OCI-LY7 (cell line): ENCODE data around the gene ACVRL1. TPM values are rescaled to one million over a fixed set of nuclear protein-coding genes. Genes with fewer than 3 reads are reported as not detected.

Experiments used
- BruUV-seq: library from RNA; stranded (reverse); fragments of 400-500 nt; replicated peaks from 2 replicates; lab custom pipeline; 2021; lab: Mats Ljungman, UMichigan
- CTCF ChIA-PET: fragments of 300-600 bp; sonication (Branson Sonifier 250); formaldehyde crosslinking; loops from one replicate; lab custom pipeline; 2022; ENCODE audit warnings: antibody characterized with exemption; ENCODE audit not compliant: unreplicated experiment; lab: Charles Lee
- POLR2A ChIA-PET: fragments of 300-600 bp; sonication (Branson Sonifier 250); formaldehyde crosslinking; loops from one replicate; lab custom pipeline; 2022; ENCODE audit warnings: antibody characterized with exemption; lab: Charles Lee
- DNase-seq: peaks from one replicate; pipeline ENCODE4 v3.0.0-alpha.2; 2015; ENCODE audit warnings: low spot score
- H2AFZ ChIP-seq: fragments of 200-600 bp; sonication (generic), shearing (Covaris generic); 2 replicates; pipeline ENCODE4 v1.6.1; 2014; ENCODE audit warnings: mild to moderate bottlenecking, antibody characterized with exemption, low read length, moderate library complexity
- H3K27ac ChIP-seq: fragments of 200-600 bp; sonication (generic); 2 replicates; pipeline ENCODE4 v1.5.1; 2014; ENCODE audit warnings: mixed run types, low read depth, mild to moderate bottlenecking, moderate library complexity, low read length, inconsistent platforms; ENCODE audit not compliant: poor library complexity, severe bottlenecking
- H3K36me3 ChIP-seq: fragments of 200-600 bp; sonication (generic); 2 replicates; pipeline ENCODE4 v1.6.1; 2014; ENCODE audit warnings: mild to moderate bottlenecking, antibody characterized with exemption, low read length, moderate library complexity, mixed read lengths; ENCODE audit not compliant: insufficient read depth
- H3K4me1 ChIP-seq: fragments of 200-600 bp; sonication (generic); 2 replicates; pipeline ENCODE4 v1.5.1; 2014; ENCODE audit warnings: mild to moderate bottlenecking, low read length; ENCODE audit not compliant: insufficient read depth, poor library complexity, severe bottlenecking
- H3K4me2 ChIP-seq: fragments of 200-600 bp; sonication (generic); 2 replicates; pipeline ENCODE4 v1.6.1; 2014; ENCODE audit warnings: mild to moderate bottlenecking, low read length
- H3K4me3 ChIP-seq: fragments of 200-600 bp; sonication (generic); 2 replicates; pipeline ENCODE4 v1.5.1; 2014; ENCODE audit warnings: mild to moderate bottlenecking, low read depth, low read length; ENCODE audit not compliant: poor library complexity, severe bottlenecking
- H3K79me2 ChIP-seq: fragments of 200-600 bp; sonication (generic); 2 replicates; pipeline ENCODE4 v1.6.1; 2016; ENCODE audit warnings: low read depth, mild to moderate bottlenecking, low read length, moderate library complexity, mixed read lengths; ENCODE audit not compliant: insufficient read depth
- H3K9me2 ChIP-seq: fragments of 200-600 bp; sonication (generic); 2 replicates; pipeline ENCODE4 v1.6.1; 2016; ENCODE audit warnings: mild to moderate bottlenecking, low read length, mixed read lengths; ENCODE audit not compliant: insufficient read depth
- H3K9me3 ChIP-seq: fragments of 200-600 bp; sonication (generic); 2 replicates; pipeline ENCODE4 v1.6.1; 2014; ENCODE audit warnings: mild to moderate bottlenecking, mixed run types, low read length, mixed read lengths
- H4K20me1 ChIP-seq: fragments of 200-600 bp; sonication (generic); 2 replicates; pipeline ENCODE4 v1.6.1; 2014; ENCODE audit warnings: mild to moderate bottlenecking, antibody characterized with exemption, low read length, moderate library complexity, mixed read lengths; ENCODE audit not compliant: insufficient read depth
- EZH2phosphoT487 ChIP-seq: fragments of 200-600 bp; sonication (generic); IDR thresholded peaks from 2 replicates; pipeline ENCODE4 v1.6.1; 2018; ENCODE audit warnings: low read depth, borderline replicate concordance, mild to moderate bottlenecking, mixed run types, antibody characterized with exemption, low read length, moderate library complexity, mixed read lengths
- intact Hi-C: fragments of 100-400 bp; cut with micrococcal nuclease; formaldehyde crosslinking; loops from one replicate; pipeline ENCODE4 v1.10.0; 2022; ENCODE audit not compliant: unreplicated experiment
- total RNA-seq, 2 experiments: library from RNA; depleted of rRNA in 1 of 2; stranded (reverse); fragments of >200 nt in 1 of 2; shearing (Covaris generic) in 1 of 2; gene quantifications; 2 replicates each; pipeline ENCODE4 v1.2.3, GENCODE V29; 2014 to 2022
- TF ChIP-seq, protein P1 (sequence below): fragments of 200-600 bp; sonication (generic); conservative IDR thresholded peaks from 2 replicates; pipeline ENCODE4 v1.5.1; 2014; ENCODE audit warnings: mild to moderate bottlenecking, antibody characterized with exemption, low read length, moderate library complexity, mixed read lengths

The ACVRL1 gene
- total RNA-seq, 2 experiments from 2014 or later, result not detected

DNA sequence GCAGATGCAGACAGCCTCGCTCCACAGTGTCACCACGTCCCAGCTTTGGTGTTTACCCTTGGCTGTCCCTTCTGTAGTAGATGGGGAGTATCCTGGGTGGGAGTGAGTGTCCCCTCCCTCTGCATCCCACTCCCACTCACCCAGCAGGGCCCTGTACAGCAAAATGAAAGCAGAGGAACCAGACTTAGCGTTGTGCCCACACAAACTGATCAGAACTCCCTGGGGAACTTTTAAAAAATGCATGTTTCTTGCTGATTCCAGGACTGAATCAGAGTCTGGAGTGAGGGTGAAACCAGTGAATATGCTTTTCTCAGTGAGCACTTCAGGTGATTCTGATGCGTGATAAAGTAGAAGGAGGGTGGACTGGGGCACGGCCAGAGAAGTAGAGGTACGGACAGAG is 2.9 kb downstream of the ACVRL1 start:
- DNase-seq, result no peak
- ChIA-PET POLR2A (no interaction called here), CTCF (no interaction called here)
- no peak for TF ChIP-seq EZH2phosphoT487
- TF ChIP-seq, protein P1, sequence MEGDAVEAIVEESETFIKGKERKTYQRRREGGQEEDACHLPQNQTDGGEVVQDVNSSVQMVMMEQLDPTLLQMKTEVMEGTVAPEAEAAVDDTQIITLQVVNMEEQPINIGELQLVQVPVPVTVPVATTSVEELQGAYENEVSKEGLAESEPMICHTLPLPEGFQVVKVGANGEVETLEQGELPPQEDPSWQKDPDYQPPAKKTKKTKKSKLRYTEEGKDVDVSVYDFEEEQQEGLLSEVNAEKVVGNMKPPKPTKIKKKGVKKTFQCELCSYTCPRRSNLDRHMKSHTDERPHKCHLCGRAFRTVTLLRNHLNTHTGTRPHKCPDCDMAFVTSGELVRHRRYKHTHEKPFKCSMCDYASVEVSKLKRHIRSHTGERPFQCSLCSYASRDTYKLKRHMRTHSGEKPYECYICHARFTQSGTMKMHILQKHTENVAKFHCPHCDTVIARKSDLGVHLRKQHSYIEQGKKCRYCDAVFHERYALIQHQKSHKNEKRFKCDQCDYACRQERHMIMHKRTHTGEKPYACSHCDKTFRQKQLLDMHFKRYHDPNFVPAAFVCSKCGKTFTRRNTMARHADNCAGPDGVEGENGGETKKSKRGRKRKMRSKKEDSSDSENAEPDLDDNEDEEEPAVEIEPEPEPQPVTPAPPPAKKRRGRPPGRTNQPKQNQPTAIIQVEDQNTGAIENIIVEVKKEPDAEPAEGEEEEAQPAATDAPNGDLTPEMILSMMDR, result no peak
- no peak overlapping the region for H2AFZ ChIP-seq
- no peaks in the 10 kb centered on the region for H3K4me1 ChIP-seq
- no TSS peak for BruUV-seq
- no peaks in the 10 kb centered on the region for H4K20me1 ChIP-seq
- no peaks in the 10 kb centered on the region for H3K9me2 ChIP-seq
- H3K27ac ChIP-seq, result no peak overlapping the region
- no peaks in the 10 kb centered on the region for H3K36me3 ChIP-seq
- no peaks in the 10 kb centered on the region for H3K79me2 ChIP-seq
- intact Hi-C loops, result no loop called here
- H3K9me3 ChIP-seq, result no peaks in the 10 kb centered on the region
- H3K4me3 ChIP-seq, result no peak overlapping the region
- no peak overlapping the region for H3K4me2 ChIP-seq

DNA sequence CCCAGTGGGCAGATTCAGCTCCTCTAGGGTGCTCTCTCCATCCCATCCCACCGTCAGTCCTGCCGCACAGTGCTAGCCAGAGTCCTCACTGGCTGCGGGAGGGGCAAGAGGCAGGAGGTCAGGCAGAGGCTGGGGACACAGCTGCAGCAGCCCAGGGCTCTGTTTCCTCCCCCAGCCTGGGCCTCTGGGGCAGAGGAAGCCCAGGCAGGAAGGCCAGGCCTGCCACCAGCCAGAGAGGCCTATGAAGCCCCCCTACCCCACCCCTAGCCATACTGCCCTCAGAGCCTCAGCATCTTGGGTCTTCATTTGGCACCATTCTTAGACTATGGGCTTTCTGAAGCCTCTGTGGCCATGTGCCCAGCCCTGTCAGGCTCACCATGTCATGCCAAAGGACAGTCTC is 3.4 kb downstream of the ACVRL1 start:
- Histone ChIP-seq H3K36me3 (no peaks in the 10 kb centered on the region), H3K27ac (no peak overlapping the region), H3K4me1 (no peaks in the 10 kb centered on the region), H2AFZ (no peak overlapping the region), H3K9me3 (no peaks in the 10 kb centered on the region), H3K79me2 (no peaks in the 10 kb centered on the region), H3K9me2 (no peaks in the 10 kb centered on the region), H3K4me2 (no peak overlapping the region), H3K4me3 (no peak overlapping the region), H4K20me1 (no peaks in the 10 kb centered on the region)
- CTCF ChIA-PET, result no interaction called here
- intact Hi-C loops, result no loop called here
- POLR2A ChIA-PET, result no interaction called here
- no TSS peak for BruUV-seq
- TF ChIP-seq EZH2phosphoT487, result no peak
- TF ChIP-seq, protein P1, result no peak
- DNase-seq, result no peak

DNA sequence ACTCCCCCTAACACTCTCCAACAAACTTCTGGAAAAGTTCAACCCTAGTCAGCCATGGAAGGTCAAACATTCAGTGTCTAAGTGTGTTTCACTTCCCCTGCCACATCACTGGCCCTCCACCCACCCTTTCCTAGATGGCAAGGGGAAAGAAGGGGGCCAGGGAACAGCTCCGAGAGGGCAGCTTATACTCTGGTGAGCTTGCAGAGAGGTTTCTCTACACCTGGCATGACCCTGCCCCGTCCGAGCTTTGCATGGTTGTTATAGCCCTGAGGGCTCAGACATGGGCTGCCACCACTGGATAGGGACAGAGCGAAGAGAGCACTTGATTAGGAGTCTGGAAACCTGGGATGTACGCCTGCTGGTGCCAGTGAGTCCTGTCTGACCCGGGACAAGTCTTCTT is 4.0 kb downstream of the ACVRL1 start:
- Histone ChIP-seq H4K20me1 (no peaks in the 10 kb centered on the region), H3K9me3 (no peaks in the 10 kb centered on the region), H3K4me1 (no peaks in the 10 kb centered on the region), H3K79me2 (no peaks in the 10 kb centered on the region), H3K36me3 (no peaks in the 10 kb centered on the region), H3K4me3 (no peak overlapping the region), H3K9me2 (no peaks in the 10 kb centered on the region), H3K27ac (no peak overlapping the region), H3K4me2 (no peak overlapping the region), H2AFZ (no peak overlapping the region)
- BruUV-seq, result no TSS peak
- TF ChIP-seq, protein P1, result no peak
- no peak for TF ChIP-seq EZH2phosphoT487
- ChIA-PET CTCF (no interaction called here), POLR2A (no interaction called here)
- DNase-seq, result no peak
- intact Hi-C loops, result no loop called here
